ENCODE results near the gene ADORA3.

ADORA3 gene

GRCh38 chr1:111505641-111506119, 2.2 kb upstream of the ADORA3 start:
- no peak overlapping the region for H3K27ac Mint-ChIP-seq
- no peak for TF ChIP-seq CTCF (IDR thresholded peaks at IDR 0.05; ENCODE audit: unreplicated experiment in 3 of 3)
- no peaks in the 10 kb centered on the region for H3K9me3 Mint-ChIP-seq
- H3K4me3 Mint-ChIP-seq = no peak overlapping the region
- H3K4me1 Mint-ChIP-seq = peaks cover 8% of the 10 kb centered on the region
- H3K36me3 Mint-ChIP-seq (ENCODE audit: low read depth) = no peaks in the 10 kb centered on the region
- peaks cover 7% of the 10 kb centered on the region for H3K27me3 Mint-ChIP-seq (ENCODE audit: low read depth)

- Mint-ChIP-seq H3K27me3 (ENCODE audit: low read depth) (peaks cover 20% of the 10 kb centered on the region), H3K36me3 (ENCODE audit: low read depth) (no peaks in the 10 kb centered on the region), H3K4me3 (no peak overlapping the region), H3K4me1 (peaks cover 8% of the 10 kb centered on the region), H3K9me3 (no peaks in the 10 kb centered on the region), H3K27ac (no peak overlapping the region)
- TF ChIP-seq CTCF (IDR thresholded peaks at IDR 0.05; ENCODE audit: unreplicated experiment in 3 of 3) = no peak
Observed at GRCh38 chr1:111504097-111504496, 664 bp upstream of the ADORA3 start.

GRCh38 chr1:111501645-111502044, 1.8 kb downstream of the ADORA3 start:
- Mint-ChIP-seq H3K36me3 (ENCODE audit: low read depth) (no peaks in the 10 kb centered on the region), H3K9me3 (no peaks in the 10 kb centered on the region), H3K4me1 (no peaks in the 10 kb centered on the region), H3K27ac (no peak overlapping the region), H3K27me3 (ENCODE audit: low read depth) (peaks cover 20% of the 10 kb centered on the region), H3K4me3 (no peak overlapping the region)
- no peak for TF ChIP-seq CTCF (IDR thresholded peaks at IDR 0.05; ENCODE audit: unreplicated experiment in 3 of 3)

- Mint-ChIP-seq H3K9me3 (peaks cover 4% of the 10 kb centered on the region), H3K27ac (no peak overlapping the region), H3K27me3 (ENCODE audit: low read depth) (peaks cover 20% of the 10 kb centered on the region), H3K4me1 (no peaks in the 10 kb centered on the region), H3K4me3 (no peak overlapping the region), H3K36me3 (ENCODE audit: low read depth) (no peaks in the 10 kb centered on the region)
- TF ChIP-seq CTCF (IDR thresholded peaks at IDR 0.05; ENCODE audit: unreplicated experiment in 3 of 3) = no peak
Observed at GRCh38 chr1:111499026-111499785, 4.2 kb downstream of the ADORA3 start.

- Mint-ChIP-seq H3K4me1 (no peaks in the 10 kb centered on the region), H3K9me3 (peaks cover 5% of the 10 kb centered on the region), H3K36me3 (ENCODE audit: low read depth) (no peaks in the 10 kb centered on the region), H3K4me3 (no peak overlapping the region), H3K27me3 (ENCODE audit: low read depth) (peaks cover 20% of the 10 kb centered on the region), H3K27ac (no peak overlapping the region)
- no peak for TF ChIP-seq CTCF (IDR thresholded peaks at IDR 0.05; ENCODE audit: unreplicated experiment in 3 of 3)
Observed at GRCh38 chr1:111497592-111497991, 5.8 kb downstream of the ADORA3 start.

GRCh38 chr1:111496398-111496797, 7.0 kb downstream of the ADORA3 start:
- peaks cover 20% of the 10 kb centered on the region for H3K27me3 Mint-ChIP-seq (ENCODE audit: low read depth)
- no peaks in the 10 kb centered on the region for H3K36me3 Mint-ChIP-seq (ENCODE audit: low read depth)
- H3K4me3 Mint-ChIP-seq = no peak overlapping the region
- H3K9me3 Mint-ChIP-seq = peaks cover 5% of the 10 kb centered on the region
- no peak for TF ChIP-seq CTCF (IDR thresholded peaks at IDR 0.05; ENCODE audit: unreplicated experiment in 3 of 3)
- no peak overlapping the region for H3K27ac Mint-ChIP-seq
- H3K4me1 Mint-ChIP-seq = no peaks in the 10 kb centered on the region

All from nephron (organoid).